GM19043 (cell line): ENCODE data around the gene PEAK1.

Experiments
- ATAC-seq: cut with Tn5 transposase; IDR thresholded peaks from one replicate; pipeline ENCODE4 v1.9.1; 2021; ENCODE audit warnings: low read depth; ENCODE audit not compliant: unreplicated experiment

Gene PEAK1

GRCh38 chr15:77107531-77108355, 312.2 kb downstream of the PEAK1 start:
- no peak for ATAC-seq

GRCh38 chr15:77107068-77107467, 312.8 kb downstream of the PEAK1 start:
- no peak for ATAC-seq

GRCh38 chr15:77104155-77104554, 315.7 kb downstream of the PEAK1 start:
- no peak for ATAC-seq

- ATAC-seq = no peak
Observed at GRCh38 chr15:77099741-77100463, 320.0 kb downstream of the PEAK1 start.

- no peak for ATAC-seq
Observed at GRCh38 chr15:77098572-77098971, 321.3 kb downstream of the PEAK1 start.

- ATAC-seq = no peak
Observed at GRCh38 chr15:77097921-77098320, 322.0 kb downstream of the PEAK1 start.

GRCh38 chr15:77097248-77097721, 322.6 kb downstream of the PEAK1 start:
- ATAC-seq = no peak

- ATAC-seq = no peak
Observed at GRCh38 chr15:77096541-77096940, 323.4 kb downstream of the PEAK1 start.

GRCh38 chr15:77096138-77096537, 323.8 kb downstream of the PEAK1 start:
- ATAC-seq = no peak

- no peak for ATAC-seq
Observed at GRCh38 chr15:77094397-77095030, 325.4 kb downstream of the PEAK1 start.

GRCh38 chr15:77093436-77093835, 326.5 kb downstream of the PEAK1 start:
- no peak for ATAC-seq

- no peak for ATAC-seq
Observed at GRCh38 chr15:77091097-77091496, 328.8 kb downstream of the PEAK1 start.

- no peak for ATAC-seq
Observed at GRCh38 chr15:77087213-77087612, 332.7 kb downstream of the PEAK1 start.

- ATAC-seq = no peak
Observed at GRCh38 chr15:77085297-77085696, 334.6 kb downstream of the PEAK1 start.

GRCh38 chr15:77084436-77084835, 335.5 kb downstream of the PEAK1 start:
- no peak for ATAC-seq

- peak; percentile 51 for ATAC-seq
Observed at GRCh38 chr15:77083381-77084160, 336.3 kb downstream of the PEAK1 start.

GRCh38 chr15:77081971-77082370, 337.9 kb downstream of the PEAK1 start:
- no peak for ATAC-seq

GRCh38 chr15:77076323-77076915, 343.5 kb downstream of the PEAK1 start:
- no peak for ATAC-seq

- ATAC-seq = no peak
Observed at GRCh38 chr15:77075528-77075927, 344.4 kb downstream of the PEAK1 start.

- no peak for ATAC-seq
Observed at GRCh38 chr15:77074350-77074749, 345.6 kb downstream of the PEAK1 start.
